OCI-M1 (cell line): Measurements from ENCODE around the gene TACC2.

Source experiments
- DNase-seq: peaks from one replicate; lab custom pipeline; 2025; lab: John Stamatoyannopoulos, UW

The TACC2 gene

GRCh38 chr10:122144199-122144598 lies 155.2 kb downstream of the TACC2 start:
- DNase-seq: no peak

- no peak for DNase-seq
These were observed 156.2 kb downstream of the TACC2 start for GRCh38 chr10:122145113-122145512.

GRCh38 chr10:122147663-122148062 lies 158.7 kb downstream of the TACC2 start:
- no peak for DNase-seq

GRCh38 chr10:122148876-122149560 lies 160.1 kb downstream of the TACC2 start:
- DNase-seq: no peak

GRCh38 chr10:122149561-122150505 lies 160.9 kb downstream of the TACC2 start:
- DNase-seq: no peak

- DNase-seq: no peak
These were observed 162.2 kb downstream of the TACC2 start for GRCh38 chr10:122151121-122151694.

GRCh38 chr10:122152544-122152943 lies 163.6 kb downstream of the TACC2 start:
- no peak for DNase-seq

- DNase-seq: no peak
These were observed 165.1 kb downstream of the TACC2 start for GRCh38 chr10:122154031-122154544.

GRCh38 chr10:122154545-122155366 lies 165.8 kb downstream of the TACC2 start:
- no peak for DNase-seq

GRCh38 chr10:122157451-122157850 lies 168.5 kb downstream of the TACC2 start:
- DNase-seq: no peak

- DNase-seq: no peak
These were observed 169.4 kb downstream of the TACC2 start for GRCh38 chr10:122158362-122158761.

GRCh38 chr10:122159141-122159970 lies 170.4 kb downstream of the TACC2 start:
- no peak for DNase-seq

GRCh38 chr10:122161795-122162194 lies 172.8 kb downstream of the TACC2 start:
- DNase-seq: no peak

- DNase-seq: no peak
These were observed 173.8 kb downstream of the TACC2 start for GRCh38 chr10:122162671-122163173.

GRCh38 chr10:122163174-122164022 lies 174.4 kb downstream of the TACC2 start:
- no peak for DNase-seq

- no peak for DNase-seq
These were observed 175.1 kb downstream of the TACC2 start for GRCh38 chr10:122164023-122164601.

GRCh38 chr10:122164815-122165483 lies 176.0 kb downstream of the TACC2 start:
- DNase-seq: no peak

- no peak for DNase-seq
These were observed 176.7 kb downstream of the TACC2 start for GRCh38 chr10:122165484-122166276.
